IMR-90 (cell line): ENCODE measurements around the gene CYP11A1.
A peak's percentile ranks its signal among the peaks of the same experiment; 100 is the strongest.

Source experiments
- BHLHE40 ChIP-seq: fragments of 150-350 bp; IDR thresholded peaks from 2 replicates; pipeline ENCODE4 v1.6.1; 2016; ENCODE audit warnings: mild to moderate bottlenecking, low read depth, low read length
- CEBPB ChIP-seq: IDR thresholded peaks from 2 replicates; pipeline ENCODE4 v1.6.1; 2012; ENCODE audit warnings: low read depth, low read length, improper control_type of control experiment
- CHD1 ChIP-seq: IDR thresholded peaks from 2 replicates; pipeline ENCODE4 v1.6.1; 2012; ENCODE audit warnings: low read depth, low read length, improper control_type of control experiment
- FOS ChIP-seq: fragments of 150-350 bp; IDR thresholded peaks from 2 replicates; pipeline ENCODE4 v1.6.1; 2016; ENCODE audit warnings: low read depth, low read length
- MAZ ChIP-seq: IDR thresholded peaks from 2 replicates; pipeline ENCODE4 v1.6.1; 2012; ENCODE audit warnings: low read depth, mild to moderate bottlenecking, low read length, improper control_type of control experiment, moderate library complexity, borderline replicate concordance
- MXI1 ChIP-seq: IDR thresholded peaks from 2 replicates; pipeline ENCODE4 v1.6.1; 2012; ENCODE audit warnings: low read depth, mild to moderate bottlenecking, low read length, moderate library complexity, borderline replicate concordance
- POLR2A ChIP-seq: IDR thresholded peaks from 2 replicates; pipeline ENCODE4 v1.6.1; 2012; ENCODE audit warnings: mild to moderate bottlenecking, low read depth, low read length
- RAD21 ChIP-seq: IDR thresholded peaks from 2 replicates; pipeline ENCODE4 v1.6.1; 2012; ENCODE audit warnings: low read length, improper control_type of control experiment
- RCOR1 ChIP-seq: IDR thresholded peaks from 2 replicates; pipeline ENCODE4 v1.6.1; 2012; ENCODE audit warnings: mild to moderate bottlenecking, low read length, improper control_type of control experiment; ENCODE audit not compliant: insufficient replicate concordance
- RFX5 ChIP-seq: IDR thresholded peaks from 2 replicates; pipeline ENCODE4 v1.8.0; 2012; ENCODE audit warnings: low read depth, mild to moderate bottlenecking, low read length, moderate library complexity
- SMC3 ChIP-seq: fragments of 150-350 bp; IDR thresholded peaks from 2 replicates; pipeline ENCODE4 v1.6.1; 2016; ENCODE audit warnings: low read depth, mild to moderate bottlenecking, antibody characterized with exemption, low read length, moderate library complexity
- USF2 ChIP-seq: fragments of 150-350 bp; IDR thresholded peaks from 2 replicates; pipeline ENCODE4 v1.6.1; 2017; ENCODE audit warnings: mild to moderate bottlenecking, antibody characterized with exemption, low read length, low read depth
- TF ChIP-seq, protein P1 (sequence below): conservative IDR thresholded peaks from 2 replicates; pipeline ENCODE4 v1.5.1; 2012; ENCODE audit warnings: mild to moderate bottlenecking, low read depth, low read length, improper control_type of control experiment
- TF ChIP-seq, protein P2 (sequence below): fragments of 150-350 bp; IDR thresholded peaks from 2 replicates; pipeline ENCODE4 v1.6.1; 2016; ENCODE audit warnings: low read depth, mild to moderate bottlenecking, low read length, moderate library complexity, borderline replicate concordance

GRCh38 chr15:74311734-74312444 is 55.6 kb downstream of the CYP11A1 start:
- TF ChIP-seq, protein P1, sequence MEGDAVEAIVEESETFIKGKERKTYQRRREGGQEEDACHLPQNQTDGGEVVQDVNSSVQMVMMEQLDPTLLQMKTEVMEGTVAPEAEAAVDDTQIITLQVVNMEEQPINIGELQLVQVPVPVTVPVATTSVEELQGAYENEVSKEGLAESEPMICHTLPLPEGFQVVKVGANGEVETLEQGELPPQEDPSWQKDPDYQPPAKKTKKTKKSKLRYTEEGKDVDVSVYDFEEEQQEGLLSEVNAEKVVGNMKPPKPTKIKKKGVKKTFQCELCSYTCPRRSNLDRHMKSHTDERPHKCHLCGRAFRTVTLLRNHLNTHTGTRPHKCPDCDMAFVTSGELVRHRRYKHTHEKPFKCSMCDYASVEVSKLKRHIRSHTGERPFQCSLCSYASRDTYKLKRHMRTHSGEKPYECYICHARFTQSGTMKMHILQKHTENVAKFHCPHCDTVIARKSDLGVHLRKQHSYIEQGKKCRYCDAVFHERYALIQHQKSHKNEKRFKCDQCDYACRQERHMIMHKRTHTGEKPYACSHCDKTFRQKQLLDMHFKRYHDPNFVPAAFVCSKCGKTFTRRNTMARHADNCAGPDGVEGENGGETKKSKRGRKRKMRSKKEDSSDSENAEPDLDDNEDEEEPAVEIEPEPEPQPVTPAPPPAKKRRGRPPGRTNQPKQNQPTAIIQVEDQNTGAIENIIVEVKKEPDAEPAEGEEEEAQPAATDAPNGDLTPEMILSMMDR: peak; percentile 50
- TF ChIP-seq POLR2A (no peak), RAD21 (peak; percentile 44), USF2 (no peak), CEBPB (no peak), RFX5 (no peak), RCOR1 (no peak), BHLHE40 (0 out of 2 replicates have a peak, but pooled peaks have one; percentile 29), SMC3 (peak; percentile 62), CHD1 (no peak), FOS (no peak), MXI1 (no peak), MAZ (no peak)
- TF ChIP-seq, protein P2, sequence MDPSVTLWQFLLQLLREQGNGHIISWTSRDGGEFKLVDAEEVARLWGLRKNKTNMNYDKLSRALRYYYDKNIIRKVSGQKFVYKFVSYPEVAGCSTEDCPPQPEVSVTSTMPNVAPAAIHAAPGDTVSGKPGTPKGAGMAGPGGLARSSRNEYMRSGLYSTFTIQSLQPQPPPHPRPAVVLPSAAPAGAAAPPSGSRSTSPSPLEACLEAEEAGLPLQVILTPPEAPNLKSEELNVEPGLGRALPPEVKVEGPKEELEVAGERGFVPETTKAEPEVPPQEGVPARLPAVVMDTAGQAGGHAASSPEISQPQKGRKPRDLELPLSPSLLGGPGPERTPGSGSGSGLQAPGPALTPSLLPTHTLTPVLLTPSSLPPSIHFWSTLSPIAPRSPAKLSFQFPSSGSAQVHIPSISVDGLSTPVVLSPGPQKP: no peak
